ENCODE measurements around the gene FOXO6.
A peak's percentile ranks its signal among the peaks of the same experiment; 100 is the strongest.

Gene FOXO6

DNA sequence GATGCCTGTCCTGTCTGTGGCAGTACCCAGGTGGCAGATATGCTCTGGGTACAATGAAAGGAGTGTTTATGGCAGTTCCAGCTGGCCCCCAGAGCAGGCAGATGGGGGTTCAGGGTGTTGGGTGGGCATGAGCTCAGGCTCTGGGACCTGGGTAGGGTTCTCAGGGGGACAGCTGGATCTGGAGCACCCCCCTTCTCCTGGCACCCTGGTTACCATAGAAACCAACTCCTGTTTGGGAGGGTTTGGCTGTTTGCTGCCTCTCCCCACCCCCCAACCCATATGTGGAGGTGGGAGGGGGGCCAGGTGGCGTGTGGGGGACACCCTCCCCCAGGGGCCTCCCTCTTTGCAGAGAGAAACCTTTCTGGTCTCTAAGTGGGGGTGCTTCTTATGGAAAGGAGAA is 7.1 kb downstream of the FOXO6 start:
- DNase-seq, result no peak

DNA sequence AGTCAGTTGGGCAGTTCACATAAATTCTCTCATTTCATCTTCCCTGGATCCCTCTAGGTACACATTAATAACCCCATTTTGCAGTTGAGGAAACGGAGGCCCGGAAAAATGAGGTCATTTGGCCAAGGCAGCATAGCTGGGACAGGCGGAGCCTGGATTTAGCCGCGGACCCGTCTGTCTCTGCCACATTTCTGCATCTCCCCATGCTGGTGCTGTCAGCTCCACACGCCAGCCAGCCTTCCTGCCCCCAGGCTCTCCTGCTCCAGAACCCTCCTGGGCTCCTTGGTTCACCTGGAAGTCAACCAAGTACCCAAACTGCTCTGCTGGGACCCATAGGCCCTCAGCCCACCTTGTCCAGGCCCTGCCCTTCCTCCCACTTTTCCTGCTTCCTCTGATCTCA is 7.6 kb downstream of the FOXO6 start:
- no peak for DNase-seq

GRCh38 chr1:41369531-41369930 is 8.3 kb downstream of the FOXO6 start:
- DNase-seq, result no peak

GRCh38 chr1:41370225-41370624 is 9.0 kb downstream of the FOXO6 start:
- DNase-seq, result no peak

- DNase-seq, result no peak
Observed at GRCh38 chr1:41370756-41371420, 9.7 kb downstream of the FOXO6 start.

GRCh38 chr1:41371630-41372599 is 10.7 kb downstream of the FOXO6 start:
- no peak for DNase-seq

DNA sequence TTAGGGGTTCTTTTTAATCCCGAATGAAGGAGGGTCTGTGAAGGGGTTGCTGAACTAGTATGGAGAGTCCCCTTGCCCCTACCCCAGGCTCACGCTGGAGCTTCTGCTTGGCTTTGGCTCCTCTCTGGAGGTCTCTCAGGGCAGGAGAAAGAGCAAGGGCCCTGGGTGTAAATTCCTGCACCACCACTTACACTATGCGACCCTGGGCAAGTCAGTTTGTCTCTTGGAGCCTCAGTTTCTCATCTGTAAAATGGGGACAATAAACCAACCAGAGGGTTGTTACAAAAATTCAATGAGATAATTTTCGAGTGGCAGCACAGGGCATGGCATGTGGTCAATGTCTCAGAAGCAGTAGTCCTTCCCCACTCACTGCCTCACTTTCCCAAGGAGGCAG is 11.4 kb downstream of the FOXO6 start:
- DNase-seq, result no peak

DNA sequence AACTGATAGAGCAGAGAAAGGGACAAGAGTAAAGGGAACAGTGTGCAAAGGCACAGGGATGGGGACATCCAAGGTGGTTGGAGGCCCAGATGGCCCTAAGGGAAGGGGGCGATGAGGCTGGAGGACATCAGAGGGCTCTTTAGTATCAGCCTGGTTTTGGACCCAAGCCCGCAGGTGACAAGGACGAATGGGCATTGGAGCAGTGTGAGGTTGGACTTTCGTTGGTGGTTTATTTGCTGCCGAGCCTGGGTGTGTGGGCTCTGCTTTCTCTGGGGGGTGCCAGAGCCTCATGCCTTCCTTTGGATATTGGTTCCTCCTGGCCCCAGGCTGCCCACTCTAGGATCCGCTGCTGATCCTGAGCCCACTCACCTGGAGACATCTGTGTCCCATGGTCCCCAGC is 12.1 kb downstream of the FOXO6 start:
- DNase-seq, result no peak

DNA sequence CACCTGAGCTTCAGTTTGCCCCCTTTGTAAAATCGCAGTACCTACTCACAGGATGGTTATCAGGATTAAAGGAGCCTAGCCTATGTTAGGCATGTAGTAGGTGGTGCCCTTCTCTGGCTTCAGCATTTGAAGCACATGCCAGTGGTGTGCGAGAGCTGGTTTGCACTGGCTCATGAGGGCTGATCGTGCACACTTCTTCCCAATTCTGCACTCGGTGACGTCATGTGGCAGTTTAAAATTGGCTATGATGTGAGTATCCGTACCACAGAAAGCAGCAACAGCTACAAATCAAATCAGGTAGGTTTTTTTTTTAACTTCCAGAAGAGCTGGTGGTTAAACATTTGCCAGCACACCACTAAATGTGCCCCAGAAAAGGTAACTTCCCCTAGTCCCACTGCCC is 13.5 kb downstream of the FOXO6 start:
- no peak for DNase-seq

DNA sequence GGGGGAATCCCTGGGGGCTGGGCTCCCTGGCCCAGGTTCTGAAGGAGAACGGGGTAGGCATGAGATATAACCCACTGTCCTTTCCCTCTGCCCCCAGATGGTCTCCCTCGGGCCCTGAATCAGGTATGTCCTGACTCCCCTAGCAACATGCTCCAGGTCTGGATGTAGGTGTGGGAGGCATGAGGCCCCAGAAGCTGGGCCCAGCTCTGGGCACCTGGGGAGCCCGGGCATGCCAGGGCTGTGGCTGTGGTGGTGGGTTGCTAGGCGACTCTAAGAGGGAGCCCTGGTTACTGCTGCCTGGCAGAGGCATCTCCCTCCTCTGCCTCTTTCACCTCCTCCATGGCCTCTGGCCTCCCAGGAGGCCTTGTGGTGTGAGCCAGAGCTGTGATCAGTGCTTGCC is 16.2 kb downstream of the FOXO6 start:
- DNase-seq, result no peak

DNA sequence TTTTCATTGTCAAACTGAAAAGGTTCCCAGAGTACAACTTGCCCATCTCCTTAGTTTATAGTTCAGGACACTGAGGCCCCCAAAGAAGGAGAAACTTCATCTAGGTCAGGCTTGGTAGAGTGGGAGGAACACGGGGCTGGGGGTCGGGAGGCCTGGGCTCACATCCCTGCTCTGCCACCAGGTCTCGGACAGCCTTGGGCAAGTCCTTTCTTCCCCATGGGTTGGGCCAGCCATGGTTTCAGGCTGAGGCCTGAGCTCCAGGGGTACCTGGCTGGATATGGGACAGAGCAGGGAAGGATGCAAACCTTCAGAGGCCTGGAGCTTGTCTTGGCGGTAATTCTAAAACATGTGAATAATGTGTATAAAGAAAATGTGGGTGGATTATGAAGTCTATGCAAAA is 17.0 kb downstream of the FOXO6 start:
- DNase-seq, result no peak

GRCh38 chr1:41378999-41379737 is 17.9 kb downstream of the FOXO6 start:
- no peak for DNase-seq

GRCh38 chr1:41379738-41380130 is 18.5 kb downstream of the FOXO6 start:
- DNase-seq, result no peak

DNA sequence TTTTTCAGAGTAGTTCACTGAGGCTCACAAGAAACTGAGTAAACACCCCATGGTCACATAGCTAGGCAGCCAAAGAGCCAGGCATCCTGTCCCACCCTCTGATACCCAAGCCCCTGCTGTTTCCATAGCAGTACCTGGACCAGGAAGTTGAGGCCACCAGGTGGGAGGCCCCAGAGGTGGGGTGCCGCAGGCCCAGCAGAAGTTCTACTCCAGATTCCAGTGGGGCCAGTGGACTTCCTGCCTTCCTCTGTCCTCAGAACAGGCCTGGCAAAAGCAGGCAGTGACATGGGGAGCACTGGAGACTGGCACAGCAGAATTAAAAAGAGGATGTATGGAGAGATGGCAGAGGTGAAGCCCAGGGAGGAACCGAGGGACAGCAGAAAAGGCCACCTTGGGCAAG is 19.0 kb downstream of the FOXO6 start:
- no peak for DNase-seq

GRCh38 chr1:41380979-41381691 is 19.9 kb downstream of the FOXO6 start:
- DNase-seq, result no peak

DNA sequence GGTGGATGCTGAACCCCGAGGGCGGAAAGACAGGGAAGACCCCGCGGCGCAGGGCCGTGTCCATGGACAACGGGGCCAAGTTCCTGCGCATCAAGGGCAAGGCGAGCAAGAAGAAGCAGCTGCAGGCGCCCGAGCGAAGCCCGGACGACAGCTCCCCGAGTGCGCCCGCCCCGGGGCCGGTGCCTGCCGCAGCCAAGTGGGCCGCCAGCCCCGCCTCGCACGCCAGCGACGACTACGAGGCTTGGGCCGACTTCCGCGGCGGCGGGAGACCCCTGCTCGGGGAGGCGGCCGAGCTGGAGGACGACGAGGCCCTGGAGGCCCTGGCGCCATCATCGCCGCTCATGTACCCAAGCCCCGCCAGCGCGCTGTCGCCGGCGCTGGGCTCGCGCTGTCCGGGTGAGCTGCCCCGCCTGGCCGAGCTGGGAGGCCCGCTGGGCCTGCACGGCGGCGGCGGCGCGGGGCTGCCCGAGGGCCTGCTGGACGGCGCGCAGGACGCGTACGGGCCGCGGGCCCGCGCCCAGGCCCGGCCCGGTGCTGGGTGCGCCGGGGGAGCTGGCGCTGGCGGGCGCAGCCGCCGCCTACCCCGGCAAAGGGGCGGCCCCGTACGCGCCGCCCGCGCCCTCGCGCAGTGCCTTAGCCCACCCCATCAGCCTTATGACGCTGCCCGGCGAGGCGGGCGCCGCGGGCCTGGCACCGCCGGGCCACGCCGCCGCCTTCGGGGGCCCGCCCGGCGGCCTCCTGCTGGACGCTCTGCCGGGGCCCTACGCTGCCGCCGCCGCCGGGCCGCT is 20.7 kb downstream of the FOXO6 start:
- DNase-seq, result peak in 1 of 2 donors; percentile 44

- no peak for DNase-seq
Observed at GRCh38 chr1:41382480-41383090, 21.4 kb downstream of the FOXO6 start.

GRCh38 chr1:41383094-41383852 is 22.0 kb downstream of the FOXO6 start:
- peak; percentile 33 to 49 for DNase-seq

- DNase-seq, result no peak
Observed at GRCh38 chr1:41384579-41384978, 23.3 kb downstream of the FOXO6 start.

DNA sequence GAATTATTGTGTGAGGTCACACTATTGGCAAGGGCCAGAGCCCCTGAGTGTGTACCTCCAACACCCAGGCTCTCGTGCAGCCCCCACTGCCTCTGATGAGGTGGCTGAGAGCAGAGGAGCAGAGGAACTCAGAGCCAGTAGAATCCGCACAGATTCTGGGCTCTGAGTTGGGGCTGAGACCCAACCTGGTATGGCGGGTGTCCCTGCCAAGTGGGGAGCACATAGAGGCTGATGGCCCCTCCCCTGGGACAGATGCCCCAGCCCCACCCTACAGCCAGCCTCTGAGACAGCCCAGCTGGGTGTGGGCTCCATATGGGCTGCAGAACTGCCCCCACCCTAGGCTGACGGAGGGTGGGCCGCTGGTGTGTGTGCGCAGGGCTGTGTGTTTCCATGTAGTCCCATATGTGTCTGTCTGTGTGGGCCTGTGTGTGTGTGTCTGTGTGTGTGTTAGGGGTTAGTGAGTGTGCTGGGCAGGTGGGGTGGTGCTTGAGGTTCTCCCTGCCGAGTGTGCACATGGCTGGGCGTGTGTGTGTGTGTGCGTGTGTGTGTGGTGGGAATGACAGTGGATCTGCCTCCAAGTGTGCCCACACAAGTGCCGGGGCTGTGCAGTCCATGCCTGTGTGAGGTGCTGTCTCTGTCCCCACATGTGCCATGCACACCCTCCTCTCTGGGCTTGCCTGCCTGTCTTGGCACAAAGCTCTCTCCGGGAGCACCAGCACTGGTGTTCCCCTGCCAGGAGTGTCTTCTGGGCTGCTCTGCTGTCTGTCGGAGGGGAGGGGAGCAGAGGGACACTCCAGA is 24.4 kb downstream of the FOXO6 start:
- no peak for DNase-seq
